Lung (tissue), 12 donors: Measurements from ENCODE around the gene MAB21L1. TPM values are rescaled to one million over a fixed set of nuclear protein-coding genes. Genes with fewer than 3 reads are reported as not detected.

Experiments used
- ATAC-seq: fragments of 200-7000 bp; cut with Tn5 transposase; one replicate; pipeline ENCODE4 v1.9.1; 2020; ENCODE audit warnings: moderate number of reproducible peaks; ENCODE audit not compliant: insufficient read depth, low FRiP score
- DNase-seq, 3 donors: peaks; one replicate each; pipeline ENCODE4 v3.0.0-alpha.2; 2013 to 2017
- H3K27ac ChIP-seq, 2 donors: one replicate each; pipeline ENCODE4 v1.5.1; 2013; ENCODE audit warnings: mild to moderate bottlenecking in 2 of 2, moderate library complexity in 2 of 2, control low read depth in 1 of 2, inconsistent platforms in 1 of 2, low read depth in 1 of 2, low read length in 1 of 2
- H3K27me3 ChIP-seq, 3 donors: one replicate each; pipeline ENCODE4 v1.5.1; 2013; ENCODE audit warnings: low read length in 2 of 3; ENCODE audit not compliant: control insufficient read depth in 3 of 3, insufficient read depth in 3 of 3
- H3K36me3 ChIP-seq, 4 donors: one replicate each; pipeline ENCODE4 v1.5.1; 2013; ENCODE audit warnings: low read length in 4 of 4, mild to moderate bottlenecking in 1 of 4, moderate library complexity in 1 of 4; ENCODE audit not compliant: control insufficient read depth in 4 of 4, insufficient read depth in 4 of 4
- H3K4me1 ChIP-seq, 5 donors: one replicate each; pipeline ENCODE4 v1.5.1; 2013; ENCODE audit warnings: low read length in 5 of 5, mild to moderate bottlenecking in 2 of 5, moderate library complexity in 1 of 5; ENCODE audit not compliant: control insufficient read depth in 5 of 5, insufficient read depth in 5 of 5
- H3K4me3 ChIP-seq: one replicate; pipeline ENCODE4 v1.5.1; 2013; ENCODE audit warnings: mild to moderate bottlenecking, control low read depth, moderate library complexity
- H3K9ac ChIP-seq, 2 donors: one replicate each; pipeline ENCODE4 v1.5.1; 2013; ENCODE audit warnings: low read length in 2 of 2, control low read depth in 1 of 2; ENCODE audit not compliant: insufficient read depth in 1 of 2
- H3K9me3 ChIP-seq, 4 donors: one replicate each; pipeline ENCODE4 v1.5.1; 2013; ENCODE audit warnings: low read length in 3 of 4, mild to moderate bottlenecking in 1 of 4, moderate library complexity in 1 of 4; ENCODE audit not compliant: control insufficient read depth in 4 of 4, insufficient read depth in 3 of 4
- CTCF ChIP-seq: IDR thresholded peaks from 2 replicates; pipeline ENCODE4 v1.5.1; 2012; ENCODE audit warnings: mild to moderate bottlenecking; ENCODE audit errors: control extremely low read depth, extremely low read depth
- WGBS, 2 donors: extraction: QIAGEN DNeasy Blood & Tissue Kit; methylation state at CpG; one replicate each; pipeline ENCODE4 v1.1.7; 2013; 5-methylcytosine and 5-hydroxymethylcytosine counted together
- polyA plus RNA-seq, 2 donors: library from polyadenylated mRNA; stranded (reverse); fragments of 200-250 nt; gene quantifications; one replicate each; pipeline ENCODE4 v1.2.1, GENCODE V29; 2013
- total RNA-seq, 2 donors: library from RNA; depleted of rRNA in 1 of 2; stranded (reverse); fragments of >200 nt in 1 of 2; gene quantifications; one replicate each; pipeline ENCODE4 v1.2.1, GENCODE V29; 2014 to 2021
- donor health status: control.
- donor health status: control.
- donor health status: Bipolar disorder and iron deficiency.
- donor health status: healthy.
- donor health status: DM: yes; HTN: yes; CAD: no.

Gene MAB21L1
- total and polyA plus RNA-seq, 4 donors: 0.04 to 0.28 TPM; not detected in 2

GRCh38 chr13:35473802-35474201, 2.7 kb downstream of the MAB21L1 start:
- Histone ChIP-seq H3K9me3 (peaks cover 0 to 25% (median 0%) of the 10 kb centered on the region in 4 donors), H3K27ac (no peak overlapping the region), H3K9ac (no peak overlapping the region), H3K4me3 (no peak overlapping the region), H3K4me1 (peaks cover 0 to 38% (median 9%) of the 10 kb centered on the region in 5 donors), H3K27me3 (peaks cover 4 to 98% (median 97%) of the 10 kb centered on the region in 3 donors), H3K36me3 (no peaks in the 10 kb centered on the region)
- DNase-seq (peak in 2 of 3 donors; percentile 20 to 66), ATAC-seq (no peak)
- 76 to 79% methylated on average over 2 of the region's 2 CpGs for WGBS, 2 donors
- no peak for TF ChIP-seq CTCF

- Histone ChIP-seq H3K9me3 (peaks cover 0 to 20% (median 0%) of the 10 kb centered on the region in 4 donors), H3K27ac (no peak overlapping the region), H3K9ac (no peak overlapping the region), H3K27me3 (peaks cover 1 to 98% (median 97%) of the 10 kb centered on the region in 3 donors), H3K36me3 (no peaks in the 10 kb centered on the region), H3K4me1 (peaks cover 0 to 34% (median 9%) of the 10 kb centered on the region in 5 donors), H3K4me3 (no peak overlapping the region)
- DNase-seq (peak in 2 of 3 donors; percentile 20 to 55), ATAC-seq (no peak)
- TF ChIP-seq CTCF: no peak
Observed at GRCh38 chr13:35473206-35473775, 3.2 kb downstream of the MAB21L1 start.

GRCh38 chr13:35472323-35472881, 4.1 kb downstream of the MAB21L1 start:
- Histone ChIP-seq H3K4me3 (no peak overlapping the region), H3K36me3 (no peaks in the 10 kb centered on the region), H3K4me1 (peaks cover 0 to 32% (median 9%) of the 10 kb centered on the region in 5 donors), H3K27me3 (peaks cover 2 to 92% (median 92%) of the 10 kb centered on the region in 3 donors), H3K9me3 (peaks cover 0 to 19% (median 0%) of the 10 kb centered on the region in 4 donors), H3K27ac (no peak overlapping the region), H3K9ac (no peak overlapping the region)
- no peak for ATAC-seq
- TF ChIP-seq CTCF: no peak
- WGBS, 2 donors: 40 to 64% methylated on average over 7 of the region's 7 CpGs
- DNase-seq: peak; percentile 13 to 44 (median 16)
